Measurements from ENCODE around the gene ZFYVE9. TPM values are rescaled to one million over a fixed set of nuclear protein-coding genes. Genes with fewer than 3 reads are reported as not detected.

The ZFYVE9 gene
- polyA plus RNA-seq, 1 donor from 2014 or later, result 18.1 TPM

- no peaks in the 10 kb centered on the region for H3K9me3 ChIP-seq (ENCODE audit: low read length)
- peaks cover 4% of the 10 kb centered on the region for H3K36me3 ChIP-seq (ENCODE audit: insufficient read depth, low read length)
- H3K4me3 ChIP-seq (ENCODE audit: low read length), result no peak overlapping the region
- no peak overlapping the region for H3K9ac ChIP-seq (ENCODE audit: low read length)
- TF ChIP-seq SMC3 (conservative IDR thresholded peaks at IDR 0.05; ENCODE audit: poor library complexity), result no peak
- no peak for TF ChIP-seq TAF1 (IDR thresholded peaks at IDR 0.05; ENCODE audit: low read depth)
- TF ChIP-seq POLR2AphosphoS5 (IDR thresholded peaks at IDR 0.05), result no peak
- TF ChIP-seq MXI1 (conservative IDR thresholded peaks at IDR 0.05; ENCODE audit: poor library complexity, severe bottlenecking), result no peak
- H3K27me3 ChIP-seq (ENCODE audit: insufficient read depth, low read depth, low read length), result no peaks in the 10 kb centered on the region
- H3K79me2 ChIP-seq (replicated peaks; ENCODE audit: insufficient read depth, low read length), result no peaks in the 10 kb centered on the region
- no peaks in the 10 kb centered on the region for H4K20me1 ChIP-seq (ENCODE audit: insufficient read depth)
- H2AFZ ChIP-seq (ENCODE audit: low read depth, low read length), result no peak overlapping the region
- no peak overlapping the region for H3K27ac ChIP-seq (ENCODE audit: low read length)
- H3K9me2 ChIP-seq (ENCODE audit: insufficient read depth, low read length), result no peaks in the 10 kb centered on the region
- H3F3A ChIP-seq (ENCODE audit: insufficient read depth, low read length, poor library complexity, severe bottlenecking), result no peaks in the 10 kb centered on the region
- no peak overlapping the region for H3K4me2 ChIP-seq (ENCODE audit: low read length)
These were observed 139.6 kb downstream of the ZFYVE9 start for GRCh38 chr1:52281518-52281917.

GRCh38 chr1:52288286-52288685 lies 146.4 kb downstream of the ZFYVE9 start:
- TF ChIP-seq REST (IDR thresholded peaks at IDR 0.05; ENCODE audit: borderline replicate concordance) (no peak), TAF1 (IDR thresholded peaks at IDR 0.05; ENCODE audit: low read depth) (no peak), POLR2AphosphoS5 (IDR thresholded peaks at IDR 0.05) (no peak), RAD21 (conservative IDR thresholded peaks at IDR 0.05) (no peak)
- no peaks in the 10 kb centered on the region for H3F3A ChIP-seq (ENCODE audit: insufficient read depth, low read length, poor library complexity, severe bottlenecking)

GRCh38 chr1:52294580-52294979 lies 152.7 kb downstream of the ZFYVE9 start:
- no peaks in the 10 kb centered on the region for H3K9me3 ChIP-seq (ENCODE audit: low read length)
- H3F3A ChIP-seq (ENCODE audit: insufficient read depth, low read length, poor library complexity, severe bottlenecking), result no peaks in the 10 kb centered on the region
- H4K20me1 ChIP-seq (ENCODE audit: insufficient read depth), result no peaks in the 10 kb centered on the region
- H3K9ac ChIP-seq (ENCODE audit: low read length), result no peak overlapping the region
- no peaks in the 10 kb centered on the region for H3K9me2 ChIP-seq (ENCODE audit: insufficient read depth, low read length)
- H3K79me2 ChIP-seq (replicated peaks; ENCODE audit: insufficient read depth, low read length), result no peaks in the 10 kb centered on the region
- no peak overlapping the region for H3K27ac ChIP-seq (ENCODE audit: low read length)
- no peaks in the 10 kb centered on the region for H3K36me3 ChIP-seq (ENCODE audit: insufficient read depth, low read length)
- H2AFZ ChIP-seq (ENCODE audit: low read depth, low read length), result no peak overlapping the region
- H3K4me2 ChIP-seq (ENCODE audit: low read length), result no peak overlapping the region
- H3K4me3 ChIP-seq (ENCODE audit: low read length), result no peak overlapping the region
- no peaks in the 10 kb centered on the region for H3K27me3 ChIP-seq (ENCODE audit: insufficient read depth, low read depth, low read length)
- TF ChIP-seq TAF1 (IDR thresholded peaks at IDR 0.05; ENCODE audit: low read depth) (no peak), REST (IDR thresholded peaks at IDR 0.05; ENCODE audit: borderline replicate concordance) (no peak), RAD21 (conservative IDR thresholded peaks at IDR 0.05) (no peak), EP300 (conservative IDR thresholded peaks at IDR 0.05; ENCODE audit: poor library complexity, severe bottlenecking) (no peak), CTCF (IDR thresholded peaks at IDR 0.05; ENCODE audit: poor library complexity, severe bottlenecking) (no peak), SMC3 (conservative IDR thresholded peaks at IDR 0.05; ENCODE audit: poor library complexity) (no peak), POLR2AphosphoS5 (IDR thresholded peaks at IDR 0.05) (no peak), MXI1 (conservative IDR thresholded peaks at IDR 0.05; ENCODE audit: poor library complexity, severe bottlenecking) (no peak), EZH2 (IDR thresholded peaks at IDR 0.05; ENCODE audit: borderline replicate concordance, insufficient read depth, low read length, poor library complexity, severe bottlenecking) (no peak)

More at GRCh38 chr1:52288286-52288685, 146.4 kb downstream of the ZFYVE9 start:
- Histone ChIP-seq H3K4me2 (ENCODE audit: low read length) (no peak overlapping the region), H3K27me3 (ENCODE audit: insufficient read depth, low read depth, low read length) (no peaks in the 10 kb centered on the region), H3K4me3 (ENCODE audit: low read length) (no peak overlapping the region), H3K36me3 (ENCODE audit: insufficient read depth, low read length) (no peaks in the 10 kb centered on the region), H3K27ac (ENCODE audit: low read length) (no peak overlapping the region), H3K9ac (ENCODE audit: low read length) (no peak overlapping the region), H4K20me1 (ENCODE audit: insufficient read depth) (no peaks in the 10 kb centered on the region), H3K9me3 (ENCODE audit: low read length) (no peaks in the 10 kb centered on the region), H3K9me2 (ENCODE audit: insufficient read depth, low read length) (no peaks in the 10 kb centered on the region), H3K79me2 (replicated peaks; ENCODE audit: insufficient read depth, low read length) (no peaks in the 10 kb centered on the region), H2AFZ (ENCODE audit: low read depth, low read length) (no peak overlapping the region)
